ENCODE results near the gene ABLIM1. TPM values are rescaled to one million over a fixed set of nuclear protein-coding genes. Genes with fewer than 3 reads are reported as not detected.

The ABLIM1 gene
- total RNA-seq, 1 donor from 2014 or later, result 39.8 TPM

DNA sequence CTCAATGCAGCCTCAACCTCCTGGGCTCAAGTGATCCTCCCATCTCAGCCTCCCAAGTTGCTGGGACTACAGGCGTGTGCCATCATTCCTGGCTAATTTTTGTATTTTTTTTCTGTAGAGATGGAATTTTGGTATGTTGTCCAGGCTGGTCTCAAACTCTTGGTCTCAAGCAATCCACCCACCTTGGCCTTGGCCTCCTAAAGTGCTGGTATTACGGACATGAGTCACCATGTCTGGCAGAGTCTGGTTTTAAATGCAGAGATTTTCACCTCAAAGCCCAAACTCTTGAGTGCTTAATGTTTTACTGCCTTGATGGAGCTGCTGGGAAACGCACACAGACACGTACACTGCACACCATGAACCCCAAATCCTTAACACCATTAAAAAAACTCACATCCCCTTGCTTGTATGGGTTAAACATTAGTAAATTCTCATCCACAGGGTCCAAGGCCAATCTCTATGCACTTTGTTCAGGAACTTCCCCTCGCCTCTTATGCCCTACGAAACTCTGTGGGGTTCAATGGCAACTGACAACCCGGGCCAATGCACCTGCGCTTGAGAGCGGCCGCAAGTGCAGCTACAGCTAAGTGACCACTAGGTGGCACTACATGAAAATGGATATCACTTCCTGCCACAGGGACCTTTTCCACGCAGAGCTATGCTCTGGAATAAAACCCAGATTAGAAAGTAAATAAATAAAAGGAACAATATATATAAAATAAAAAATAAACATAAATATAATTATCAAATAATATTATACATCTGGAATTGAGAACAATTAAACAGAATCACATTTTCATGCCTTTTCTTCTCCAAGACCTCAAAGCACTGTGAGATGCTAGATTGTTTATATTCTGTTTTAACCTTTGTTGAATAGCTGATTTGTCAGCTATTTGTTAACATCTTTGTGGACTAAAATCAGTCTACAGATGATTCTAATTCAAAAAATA is 186.8 kb downstream of the ABLIM1 start:
- Mint-ChIP-seq H3K27ac (no peak overlapping the region), H3K4me3 (no peak overlapping the region), H3K9me3 (no peaks in the 10 kb centered on the region), H3K36me3 (peaks cover 12% of the 10 kb centered on the region), H3K4me1 (peaks cover 13% of the 10 kb centered on the region), H3K27me3 (ENCODE audit: insufficient read depth, low read depth) (no peaks in the 10 kb centered on the region)
- Histone ChIP-seq H3K4me3 (no peak overlapping the region), H3K27ac (no peak overlapping the region), H3K27me3 (no peaks in the 10 kb centered on the region), H3K4me2 (no peak overlapping the region), H3K36me3 (no peaks in the 10 kb centered on the region), H3F3A (ENCODE audit: low read depth) (peaks cover 4% of the 10 kb centered on the region), H3K4me1 (no peaks in the 10 kb centered on the region), H3K79me2 (ENCODE audit: low read depth) (no peaks in the 10 kb centered on the region), H3K9ac (no peak overlapping the region), H4K20me1 (ENCODE audit: low read depth) (peaks cover 12% of the 10 kb centered on the region), H2AFZ (replicated peaks) (no peak overlapping the region), H3K9me3 (ENCODE audit: low read depth) (no peaks in the 10 kb centered on the region)
- peak; percentile 84 for DNase-seq (ENCODE audit: low spot score)
- TF ChIP-seq, protein P1, sequence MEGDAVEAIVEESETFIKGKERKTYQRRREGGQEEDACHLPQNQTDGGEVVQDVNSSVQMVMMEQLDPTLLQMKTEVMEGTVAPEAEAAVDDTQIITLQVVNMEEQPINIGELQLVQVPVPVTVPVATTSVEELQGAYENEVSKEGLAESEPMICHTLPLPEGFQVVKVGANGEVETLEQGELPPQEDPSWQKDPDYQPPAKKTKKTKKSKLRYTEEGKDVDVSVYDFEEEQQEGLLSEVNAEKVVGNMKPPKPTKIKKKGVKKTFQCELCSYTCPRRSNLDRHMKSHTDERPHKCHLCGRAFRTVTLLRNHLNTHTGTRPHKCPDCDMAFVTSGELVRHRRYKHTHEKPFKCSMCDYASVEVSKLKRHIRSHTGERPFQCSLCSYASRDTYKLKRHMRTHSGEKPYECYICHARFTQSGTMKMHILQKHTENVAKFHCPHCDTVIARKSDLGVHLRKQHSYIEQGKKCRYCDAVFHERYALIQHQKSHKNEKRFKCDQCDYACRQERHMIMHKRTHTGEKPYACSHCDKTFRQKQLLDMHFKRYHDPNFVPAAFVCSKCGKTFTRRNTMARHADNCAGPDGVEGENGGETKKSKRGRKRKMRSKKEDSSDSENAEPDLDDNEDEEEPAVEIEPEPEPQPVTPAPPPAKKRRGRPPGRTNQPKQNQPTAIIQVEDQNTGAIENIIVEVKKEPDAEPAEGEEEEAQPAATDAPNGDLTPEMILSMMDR (IDR thresholded peaks at IDR 0.05), result peak; percentile 90
- TF ChIP-seq EZH2phosphoT487 (IDR thresholded peaks at IDR 0.05), result no peak

DNA sequence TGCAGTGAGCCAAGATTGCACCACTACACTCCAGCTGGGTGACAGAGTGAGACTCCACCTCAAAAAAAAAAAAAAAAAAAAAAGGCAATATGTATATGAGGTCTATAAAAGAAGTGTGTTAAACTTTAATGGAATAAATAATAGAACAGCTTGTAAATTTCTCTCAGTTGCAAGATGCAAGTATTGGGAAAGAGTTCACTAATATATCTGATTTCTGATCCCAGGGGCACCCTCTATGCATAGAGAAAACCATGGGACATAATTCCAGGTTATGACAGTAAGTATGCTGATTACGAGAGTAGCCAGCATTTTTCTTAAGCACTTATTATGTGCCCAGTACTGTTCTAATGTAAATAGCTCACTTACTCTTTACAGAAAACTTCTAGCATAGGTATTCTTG is 187.7 kb downstream of the ABLIM1 start:
- H3K4me3 Mint-ChIP-seq, result no peak overlapping the region
- no peak overlapping the region for H2AFZ ChIP-seq (replicated peaks)

DNA sequence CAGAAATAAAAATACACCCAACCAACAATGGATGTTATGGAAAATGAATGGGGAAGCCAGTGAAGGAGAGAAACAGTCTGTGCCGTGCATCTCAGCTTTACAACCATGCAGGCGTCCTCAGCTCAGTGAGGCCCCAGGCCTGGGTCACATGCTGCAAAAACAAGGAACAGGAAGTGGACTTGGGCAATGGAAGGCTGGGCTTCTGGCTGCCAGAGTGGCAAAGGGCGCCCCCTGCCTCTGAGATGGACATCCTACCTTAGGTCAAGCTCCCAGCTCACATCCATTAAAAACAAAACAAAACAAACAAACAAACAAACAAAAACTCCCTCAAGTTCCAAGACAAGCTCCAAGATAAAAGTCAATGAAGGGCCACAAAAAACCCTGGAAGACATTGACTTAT is 199.1 kb downstream of the ABLIM1 start:
- Histone ChIP-seq H3K9me3 (ENCODE audit: low read depth) (no peaks in the 10 kb centered on the region), H4K20me1 (ENCODE audit: low read depth) (no peaks in the 10 kb centered on the region), H3K4me3 (no peak overlapping the region), H3K9ac (no peak overlapping the region), H3K4me2 (no peak overlapping the region), H3K27ac (no peak overlapping the region), H3F3A (ENCODE audit: low read depth) (no peaks in the 10 kb centered on the region), H3K79me2 (ENCODE audit: low read depth) (no peaks in the 10 kb centered on the region), H3K27me3 (no peaks in the 10 kb centered on the region), H3K36me3 (no peaks in the 10 kb centered on the region), H2AFZ (replicated peaks) (no peak overlapping the region), H3K4me1 (no peaks in the 10 kb centered on the region)
- Mint-ChIP-seq H3K9me3 (no peaks in the 10 kb centered on the region), H3K36me3 (peaks cover 26% of the 10 kb centered on the region), H3K27ac (no peak overlapping the region), H3K27me3 (ENCODE audit: insufficient read depth, low read depth) (no peaks in the 10 kb centered on the region), H3K4me1 (no peaks in the 10 kb centered on the region), H3K4me3 (no peak overlapping the region)
- peak; percentile 62 for DNase-seq (ENCODE audit: low spot score)
- TF ChIP-seq, protein P1 (IDR thresholded peaks at IDR 0.05), result peak; percentile 63
- TF ChIP-seq EZH2 (IDR thresholded peaks at IDR 0.05), result no peak

More for the DNA sequence above, 187.7 kb downstream of the ABLIM1 start:
- peaks cover 12% of the 10 kb centered on the region for H4K20me1 ChIP-seq (ENCODE audit: low read depth)
- Mint-ChIP-seq H3K4me1 (peaks cover 13% of the 10 kb centered on the region), H3K36me3 (peaks cover 15% of the 10 kb centered on the region), H3K9me3 (no peaks in the 10 kb centered on the region), H3K27ac (no peak overlapping the region), H3K27me3 (ENCODE audit: insufficient read depth, low read depth) (no peaks in the 10 kb centered on the region)
- no peaks in the 10 kb centered on the region for H3K36me3 ChIP-seq
- no peaks in the 10 kb centered on the region for H3K9me3 ChIP-seq (ENCODE audit: low read depth)
- no peaks in the 10 kb centered on the region for H3K79me2 ChIP-seq (ENCODE audit: low read depth)
- H3K4me2 ChIP-seq, result no peak overlapping the region
- no peak overlapping the region for H3K9ac ChIP-seq
- H3K27ac ChIP-seq, result no peak overlapping the region
- H3K4me1 ChIP-seq, result no peaks in the 10 kb centered on the region
- no peak for TF ChIP-seq EZH2phosphoT487 (IDR thresholded peaks at IDR 0.05)
- TF ChIP-seq EZH2 (IDR thresholded peaks at IDR 0.05), result no peak
- TF ChIP-seq, protein P1 (IDR thresholded peaks at IDR 0.05), result no peak
- H3F3A ChIP-seq (ENCODE audit: low read depth), result peaks cover 4% of the 10 kb centered on the region
- no peak for DNase-seq (ENCODE audit: low spot score)
- no peak overlapping the region for H3K4me3 ChIP-seq
- H3K27me3 ChIP-seq, result no peaks in the 10 kb centered on the region

Data from neural progenitor cell (in vitro differentiated cells).